ENCODE measurements around the gene SND1.

SND1 gene

DNA sequence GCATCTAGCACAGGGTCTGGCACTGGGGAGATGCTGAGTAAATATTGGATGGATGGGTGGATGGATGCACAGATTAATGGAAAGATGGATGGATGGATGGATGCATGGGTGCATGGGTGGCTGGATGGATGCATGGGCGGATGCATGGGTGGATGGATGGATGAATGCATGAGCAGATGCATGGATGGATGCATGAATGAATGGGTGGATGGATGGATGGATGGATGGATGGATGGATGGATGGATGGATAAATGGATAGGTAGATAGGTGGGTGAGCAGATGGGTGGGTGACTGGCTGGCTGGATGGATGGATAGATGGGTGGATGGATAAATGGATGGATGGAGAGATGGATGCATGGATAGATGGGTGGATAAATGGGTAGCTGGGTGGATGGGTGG is 39.7 kb upstream of the SND1 start:
- H3K27me3 ChIP-seq (ENCODE audit: insufficient read depth, poor library complexity, severe bottlenecking) = peaks cover 19% of the 10 kb centered on the region
- H3K27ac ChIP-seq (replicated peaks) = no peak overlapping the region
- H3K4me3 ChIP-seq (replicated peaks; ENCODE audit: insufficient read depth, low read length) = no peak overlapping the region
- TF ChIP-seq GABPA (IDR thresholded peaks at IDR 0.05; ENCODE audit: low read depth) (no peak), POLR2AphosphoS5 (IDR thresholded peaks at IDR 0.05; ENCODE audit: low read depth) (no peak), SPI1 (IDR thresholded peaks at IDR 0.05; ENCODE audit: borderline replicate concordance, low read depth) (no peak)
- TF ChIP-seq, protein P1, sequence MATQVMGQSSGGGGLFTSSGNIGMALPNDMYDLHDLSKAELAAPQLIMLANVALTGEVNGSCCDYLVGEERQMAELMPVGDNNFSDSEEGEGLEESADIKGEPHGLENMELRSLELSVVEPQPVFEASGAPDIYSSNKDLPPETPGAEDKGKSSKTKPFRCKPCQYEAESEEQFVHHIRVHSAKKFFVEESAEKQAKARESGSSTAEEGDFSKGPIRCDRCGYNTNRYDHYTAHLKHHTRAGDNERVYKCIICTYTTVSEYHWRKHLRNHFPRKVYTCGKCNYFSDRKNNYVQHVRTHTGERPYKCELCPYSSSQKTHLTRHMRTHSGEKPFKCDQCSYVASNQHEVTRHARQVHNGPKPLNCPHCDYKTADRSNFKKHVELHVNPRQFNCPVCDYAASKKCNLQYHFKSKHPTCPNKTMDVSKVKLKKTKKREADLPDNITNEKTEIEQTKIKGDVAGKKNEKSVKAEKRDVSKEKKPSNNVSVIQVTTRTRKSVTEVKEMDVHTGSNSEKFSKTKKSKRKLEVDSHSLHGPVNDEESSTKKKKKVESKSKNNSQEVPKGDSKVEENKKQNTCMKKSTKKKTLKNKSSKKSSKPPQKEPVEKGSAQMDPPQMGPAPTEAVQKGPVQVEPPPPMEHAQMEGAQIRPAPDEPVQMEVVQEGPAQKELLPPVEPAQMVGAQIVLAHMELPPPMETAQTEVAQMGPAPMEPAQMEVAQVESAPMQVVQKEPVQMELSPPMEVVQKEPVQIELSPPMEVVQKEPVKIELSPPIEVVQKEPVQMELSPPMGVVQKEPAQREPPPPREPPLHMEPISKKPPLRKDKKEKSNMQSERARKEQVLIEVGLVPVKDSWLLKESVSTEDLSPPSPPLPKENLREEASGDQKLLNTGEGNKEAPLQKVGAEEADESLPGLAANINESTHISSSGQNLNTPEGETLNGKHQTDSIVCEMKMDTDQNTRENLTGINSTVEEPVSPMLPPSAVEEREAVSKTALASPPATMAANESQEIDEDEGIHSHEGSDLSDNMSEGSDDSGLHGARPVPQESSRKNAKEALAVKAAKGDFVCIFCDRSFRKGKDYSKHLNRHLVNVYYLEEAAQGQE (IDR thresholded peaks at IDR 0.05; ENCODE audit: insufficient replicate concordance, low read depth) = no peak
- TF ChIP-seq, protein P2, sequence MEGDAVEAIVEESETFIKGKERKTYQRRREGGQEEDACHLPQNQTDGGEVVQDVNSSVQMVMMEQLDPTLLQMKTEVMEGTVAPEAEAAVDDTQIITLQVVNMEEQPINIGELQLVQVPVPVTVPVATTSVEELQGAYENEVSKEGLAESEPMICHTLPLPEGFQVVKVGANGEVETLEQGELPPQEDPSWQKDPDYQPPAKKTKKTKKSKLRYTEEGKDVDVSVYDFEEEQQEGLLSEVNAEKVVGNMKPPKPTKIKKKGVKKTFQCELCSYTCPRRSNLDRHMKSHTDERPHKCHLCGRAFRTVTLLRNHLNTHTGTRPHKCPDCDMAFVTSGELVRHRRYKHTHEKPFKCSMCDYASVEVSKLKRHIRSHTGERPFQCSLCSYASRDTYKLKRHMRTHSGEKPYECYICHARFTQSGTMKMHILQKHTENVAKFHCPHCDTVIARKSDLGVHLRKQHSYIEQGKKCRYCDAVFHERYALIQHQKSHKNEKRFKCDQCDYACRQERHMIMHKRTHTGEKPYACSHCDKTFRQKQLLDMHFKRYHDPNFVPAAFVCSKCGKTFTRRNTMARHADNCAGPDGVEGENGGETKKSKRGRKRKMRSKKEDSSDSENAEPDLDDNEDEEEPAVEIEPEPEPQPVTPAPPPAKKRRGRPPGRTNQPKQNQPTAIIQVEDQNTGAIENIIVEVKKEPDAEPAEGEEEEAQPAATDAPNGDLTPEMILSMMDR (IDR thresholded peaks at IDR 0.05; ENCODE audit: insufficient read depth, low read length) = no peak
- no peak for DNase-seq (ENCODE audit: low read depth in 1 of 2, low spot score in 1 of 2)

DNA sequence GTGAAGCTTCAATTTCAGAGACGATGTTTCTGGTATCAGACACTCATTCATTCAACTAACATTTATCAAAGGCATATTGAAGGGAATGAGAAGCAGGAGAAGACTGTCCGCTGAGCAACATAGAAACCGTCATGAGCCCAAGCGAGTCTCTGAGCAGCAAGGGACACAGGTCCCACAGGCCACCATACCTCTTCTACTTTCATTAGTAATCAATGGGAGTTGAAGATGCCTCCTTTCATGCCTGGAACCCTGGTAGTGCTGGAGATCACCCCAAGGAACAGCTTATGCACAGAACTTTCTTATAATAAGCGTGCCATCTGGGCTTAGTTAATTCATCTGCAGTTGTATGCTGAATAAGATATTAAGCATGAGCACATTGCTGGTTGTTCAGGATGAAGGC is 35.3 kb upstream of the SND1 start:
- TF ChIP-seq POLR2AphosphoS5 (IDR thresholded peaks at IDR 0.05; ENCODE audit: low read depth) = no peak
- no peak for TF ChIP-seq SPI1 (IDR thresholded peaks at IDR 0.05; ENCODE audit: borderline replicate concordance, low read depth)
- TF ChIP-seq, protein P2 (IDR thresholded peaks at IDR 0.05; ENCODE audit: insufficient read depth, low read length) = no peak
- no peak for TF ChIP-seq GABPA (IDR thresholded peaks at IDR 0.05; ENCODE audit: low read depth)
- TF ChIP-seq, protein P1 (IDR thresholded peaks at IDR 0.05; ENCODE audit: insufficient replicate concordance, low read depth) = no peak
- no peak for DNase-seq (ENCODE audit: low read depth in 1 of 2, low spot score in 1 of 2)
- Histone ChIP-seq H3K27me3 (ENCODE audit: insufficient read depth, poor library complexity, severe bottlenecking) (peaks cover 45% of the 10 kb centered on the region), H3K27ac (replicated peaks) (no peak overlapping the region), H3K4me3 (replicated peaks; ENCODE audit: insufficient read depth, low read length) (no peak overlapping the region)

DNA sequence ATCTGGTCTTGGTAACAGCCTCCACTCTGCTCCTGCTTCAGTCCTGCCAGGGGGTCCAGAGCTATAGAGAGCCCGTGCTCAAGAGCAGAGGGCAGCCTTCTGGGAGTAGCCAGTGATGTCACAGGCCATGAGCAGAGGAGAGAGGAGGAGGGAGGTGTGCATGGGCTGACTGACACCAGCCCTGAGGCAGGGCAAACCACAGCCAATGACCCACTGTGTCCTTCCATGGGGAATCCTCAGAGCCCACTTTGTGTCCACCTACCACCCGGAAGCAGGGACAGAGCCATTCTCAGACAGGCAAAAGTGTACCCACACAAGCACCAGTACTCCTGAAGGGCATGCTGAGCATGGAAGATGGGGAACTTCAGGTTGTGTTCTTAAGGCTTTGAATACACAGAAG is 34.0 kb upstream of the SND1 start, which contains the start of gene PAX4:
TSS of gene PAX4 (minus strand) at position 101 of the 400 bp plus-strand sequence. CDS start 2,214 bp downstream, outside the sequence.
- TF ChIP-seq SPI1 (IDR thresholded peaks at IDR 0.05; ENCODE audit: borderline replicate concordance, low read depth) (no peak), GABPA (IDR thresholded peaks at IDR 0.05; ENCODE audit: low read depth) (no peak), POLR2AphosphoS5 (IDR thresholded peaks at IDR 0.05; ENCODE audit: low read depth) (no peak)
- TF ChIP-seq, protein P1 (IDR thresholded peaks at IDR 0.05; ENCODE audit: insufficient replicate concordance, low read depth) = no peak
- TF ChIP-seq, protein P2 (IDR thresholded peaks at IDR 0.05; ENCODE audit: insufficient read depth, low read length) = no peak
- H3K27me3 ChIP-seq (ENCODE audit: insufficient read depth, poor library complexity, severe bottlenecking) = peaks cover 49% of the 10 kb centered on the region

More for the DNA sequence above, 34.0 kb upstream of the SND1 start, which contains the start of gene PAX4:
- H3K4me3 ChIP-seq (replicated peaks; ENCODE audit: insufficient read depth, low read length) = no peak within 1 kb of the TSS
- no peak within 1 kb of the TSS for H3K27ac ChIP-seq (replicated peaks)
- no peak for DNase-seq (ENCODE audit: low read depth in 1 of 2, low spot score in 1 of 2)

All from HL-60 (cell line).